RPMI8226 (cell line): ENCODE data around the gene TMTC1.

Experiments
- DNase-seq: peaks from one replicate; pipeline ENCODE4 v3.0.0-alpha.2; 2015

TMTC1 gene

DNA sequence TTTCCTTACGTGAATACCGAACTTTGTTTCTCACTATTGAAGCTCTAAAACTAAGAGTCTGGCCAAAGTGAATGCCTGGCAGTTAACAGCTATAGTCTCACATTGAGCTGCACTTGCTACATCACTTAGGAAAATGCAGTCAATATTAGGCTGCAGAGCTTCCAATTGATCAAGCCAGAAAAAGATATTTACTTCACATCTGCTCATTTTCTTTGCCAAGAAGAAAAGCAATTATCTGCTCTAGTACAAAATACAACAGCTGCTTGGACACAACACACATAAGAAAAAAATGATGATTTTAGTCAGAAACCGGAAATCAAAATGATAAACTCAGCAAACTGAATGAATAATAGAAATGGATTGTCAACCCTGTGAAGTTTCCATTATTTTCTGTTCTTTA lies 45.4 kb downstream of the TMTC1 start:
- DNase-seq = no peak

DNA sequence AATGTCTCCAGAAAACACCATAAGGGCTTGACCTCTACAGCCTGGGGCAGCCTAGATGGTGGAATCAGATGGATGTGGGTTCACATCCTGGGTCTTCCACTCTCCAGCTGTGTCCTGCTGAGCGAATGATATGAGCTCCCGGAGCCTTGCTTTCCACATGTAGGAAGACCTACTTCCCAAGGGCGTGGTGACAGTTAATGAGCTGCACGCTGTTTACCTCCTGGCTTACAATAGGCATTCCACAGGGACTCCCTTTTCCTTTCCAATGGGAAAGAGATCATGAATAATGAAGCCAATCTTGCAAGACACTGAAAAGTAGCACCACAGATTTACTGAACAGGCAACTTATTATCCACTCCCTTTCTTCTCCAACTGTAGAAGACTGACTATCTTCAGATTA lies 46.1 kb downstream of the TMTC1 start:
- no peak for DNase-seq

DNA sequence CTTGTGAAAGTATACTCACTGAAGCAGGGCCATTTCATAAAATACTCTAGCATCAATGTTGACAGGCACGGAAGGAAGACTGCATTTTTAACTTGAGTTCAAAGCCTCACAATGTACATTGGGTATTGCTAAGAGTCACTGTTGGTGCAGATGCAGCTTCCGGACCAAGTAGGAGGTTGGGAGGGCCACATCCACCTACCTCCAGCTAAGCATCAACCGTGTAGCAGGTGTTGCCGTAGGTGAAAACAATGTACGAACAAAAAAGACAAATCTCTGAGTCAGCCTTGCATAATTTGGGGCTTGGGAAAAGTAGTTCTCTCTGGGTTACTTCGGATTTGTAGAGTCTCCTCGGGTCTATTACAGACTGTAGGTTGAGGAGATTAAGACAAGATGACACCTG lies 48.1 kb downstream of the TMTC1 start:
- no peak for DNase-seq

DNA sequence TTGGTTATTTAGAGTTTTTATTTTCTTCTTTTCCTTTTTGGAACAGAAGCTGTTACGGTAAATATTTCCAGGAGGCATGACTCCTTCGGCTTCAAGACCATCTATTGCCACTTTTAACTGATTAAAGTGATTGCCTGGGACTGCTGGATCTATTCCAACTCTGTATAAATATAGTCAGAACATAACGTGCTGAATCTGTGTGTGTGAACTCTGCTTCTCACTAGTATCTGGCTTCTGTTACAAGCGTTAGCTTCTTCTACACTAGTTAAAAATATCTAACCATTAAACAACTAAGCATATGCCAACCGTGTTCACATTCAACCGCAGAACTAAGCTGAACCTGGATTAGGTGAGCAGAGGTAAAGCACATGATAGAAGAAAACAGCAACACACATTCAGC lies 49.0 kb downstream of the TMTC1 start:
- DNase-seq = no peak

DNA sequence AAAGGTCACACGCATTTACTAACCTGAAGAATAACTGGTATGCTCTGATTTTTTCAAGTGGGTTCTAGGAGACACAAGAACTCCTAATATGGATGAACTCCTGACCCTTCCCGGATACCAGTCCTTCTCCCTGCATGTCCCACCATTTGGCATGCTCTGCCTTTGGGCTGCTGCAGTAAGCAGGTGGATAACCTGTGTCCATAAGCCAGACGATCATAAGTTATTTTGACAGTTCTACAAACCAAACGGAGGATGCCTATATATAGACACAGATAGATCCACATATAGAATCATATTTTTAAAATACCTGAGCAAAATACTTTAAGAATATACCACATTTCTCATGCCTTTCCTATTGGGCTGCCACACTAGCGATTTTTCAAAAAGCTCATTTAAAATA lies 49.4 kb downstream of the TMTC1 start:
- DNase-seq = no peak

DNA sequence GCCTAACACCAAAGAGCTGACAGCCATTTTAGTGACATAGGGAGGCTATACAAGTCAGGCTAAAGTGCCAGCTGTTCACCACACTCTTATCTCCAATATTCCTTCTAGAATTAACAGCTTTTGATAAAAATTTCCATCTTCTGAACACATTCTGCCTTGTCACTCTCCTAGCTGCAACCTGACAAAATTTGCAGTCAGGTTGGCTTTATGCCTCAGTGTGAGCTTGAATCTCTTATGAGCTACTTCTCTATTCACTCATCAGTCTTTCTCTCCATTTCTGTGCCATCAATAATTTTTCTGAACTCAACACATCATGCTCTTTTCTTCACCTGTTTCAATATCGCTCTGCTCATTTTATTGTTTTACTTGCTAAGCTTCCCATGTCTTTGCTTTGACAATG lies 50.2 kb downstream of the TMTC1 start:
- DNase-seq = no peak

DNA sequence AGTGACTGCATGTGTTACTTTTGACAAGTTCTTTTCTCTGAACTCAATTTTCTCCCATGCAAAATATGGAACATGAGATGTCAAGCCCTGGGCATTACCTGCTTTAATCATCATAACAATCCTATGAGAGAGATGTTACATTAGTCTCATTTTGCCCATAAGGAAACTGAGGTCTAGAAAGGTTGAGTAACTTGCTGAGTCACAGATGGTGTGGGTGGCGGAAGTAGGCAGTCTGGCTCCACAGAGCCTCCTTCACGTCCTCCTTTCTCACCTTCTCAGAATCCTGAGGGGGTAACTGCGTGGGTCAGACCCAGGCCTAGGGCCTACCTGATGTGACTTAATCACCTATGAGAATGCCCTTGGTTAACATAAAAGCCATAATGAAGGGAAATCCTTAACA lies 50.7 kb downstream of the TMTC1 start:
- DNase-seq = no peak

DNA sequence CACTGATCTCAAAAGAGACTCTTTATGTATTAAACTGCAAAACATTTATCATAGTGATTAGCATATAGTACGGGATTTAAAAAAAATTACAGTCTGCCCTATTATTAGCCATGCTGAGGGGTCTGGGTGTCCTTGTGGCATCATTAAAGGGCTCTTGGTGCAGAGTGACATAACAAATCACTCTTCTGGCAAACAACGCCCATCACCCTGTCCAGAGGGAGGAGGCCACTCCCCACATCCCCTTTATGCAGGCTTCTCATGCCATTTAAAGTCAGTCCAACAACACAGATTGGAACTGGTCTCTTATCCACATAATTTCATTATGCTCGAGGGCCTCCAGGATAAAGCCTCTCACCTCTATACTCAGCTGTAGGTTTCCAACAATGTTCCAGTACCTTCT lies 51.1 kb downstream of the TMTC1 start:
- DNase-seq = no peak

DNA sequence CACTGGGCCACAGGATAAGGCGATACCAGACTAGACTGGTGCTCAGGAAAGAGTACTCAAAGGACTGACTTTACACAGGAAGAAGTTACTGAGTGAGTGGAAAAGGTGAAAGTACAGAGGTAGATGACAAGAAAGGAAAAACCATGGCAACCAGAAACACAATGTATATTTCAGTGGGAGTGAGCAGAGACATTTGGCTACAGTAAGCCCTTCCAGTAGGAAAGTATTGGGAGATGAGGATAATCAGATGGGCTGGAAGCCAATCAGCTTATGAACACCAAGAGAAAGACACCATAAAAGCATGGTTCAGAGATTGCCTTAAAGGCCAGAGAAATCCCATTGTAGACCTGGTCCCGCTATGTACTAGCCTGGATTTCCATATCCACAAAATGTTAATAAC lies 51.6 kb downstream of the TMTC1 start:
- DNase-seq = no peak

DNA sequence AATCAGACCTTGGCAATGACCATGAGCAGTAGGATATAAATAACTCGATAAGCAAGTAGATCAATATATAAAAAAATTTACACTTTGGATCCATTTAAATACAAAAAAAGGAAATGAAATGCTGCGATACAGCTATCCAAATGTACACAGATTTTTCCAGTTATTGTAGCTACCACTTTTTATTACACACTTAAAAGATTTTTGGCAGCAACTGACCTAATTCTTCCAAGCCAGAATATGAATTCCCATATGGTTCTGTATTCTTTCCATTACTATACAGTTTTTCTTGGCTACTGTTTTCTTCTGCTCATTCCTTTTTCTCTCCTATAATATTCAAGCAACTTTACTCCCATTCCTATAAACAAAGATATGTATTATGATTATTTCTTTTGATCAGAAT lies 52.2 kb downstream of the TMTC1 start:
- no peak for DNase-seq

DNA sequence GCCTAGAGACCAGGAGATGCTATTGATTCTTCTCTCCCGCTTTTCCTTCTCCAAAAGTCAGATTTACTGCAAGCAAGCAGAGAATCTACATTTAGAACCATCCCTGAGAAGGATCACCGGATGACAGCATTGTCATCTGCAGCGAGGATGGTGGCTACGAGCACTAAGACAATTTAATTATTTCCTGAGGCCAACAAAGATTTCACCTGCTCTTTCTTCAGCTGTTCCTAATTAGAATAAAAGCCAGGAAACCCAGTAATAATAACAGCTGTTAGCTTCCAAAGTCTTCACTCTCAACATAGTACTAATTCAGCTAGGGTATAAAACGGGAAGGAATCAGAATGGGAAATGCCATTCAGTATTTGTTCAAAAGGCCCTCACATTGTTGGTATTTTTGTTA lies 53.3 kb downstream of the TMTC1 start:
- no peak for DNase-seq

DNA sequence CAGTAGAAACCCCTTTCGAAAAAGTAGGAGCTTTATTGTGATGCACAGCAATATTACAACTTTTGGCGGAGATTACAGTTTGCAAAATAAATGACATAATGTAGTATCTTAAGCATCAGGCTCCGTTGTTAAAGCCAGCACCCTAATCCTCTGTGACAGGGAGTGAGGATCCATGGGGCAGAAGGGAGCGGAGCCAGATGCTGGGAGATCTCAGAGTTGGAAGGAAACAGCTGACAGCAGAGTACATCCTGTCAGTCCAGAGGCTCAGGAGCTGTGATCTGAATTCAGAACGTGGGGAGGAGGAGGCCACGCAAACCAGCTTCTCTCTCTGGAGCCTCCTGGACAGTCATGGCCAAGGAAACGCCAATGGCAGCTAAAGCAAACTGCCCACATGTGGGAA lies 55.7 kb downstream of the TMTC1 start:
- no peak for DNase-seq

DNA sequence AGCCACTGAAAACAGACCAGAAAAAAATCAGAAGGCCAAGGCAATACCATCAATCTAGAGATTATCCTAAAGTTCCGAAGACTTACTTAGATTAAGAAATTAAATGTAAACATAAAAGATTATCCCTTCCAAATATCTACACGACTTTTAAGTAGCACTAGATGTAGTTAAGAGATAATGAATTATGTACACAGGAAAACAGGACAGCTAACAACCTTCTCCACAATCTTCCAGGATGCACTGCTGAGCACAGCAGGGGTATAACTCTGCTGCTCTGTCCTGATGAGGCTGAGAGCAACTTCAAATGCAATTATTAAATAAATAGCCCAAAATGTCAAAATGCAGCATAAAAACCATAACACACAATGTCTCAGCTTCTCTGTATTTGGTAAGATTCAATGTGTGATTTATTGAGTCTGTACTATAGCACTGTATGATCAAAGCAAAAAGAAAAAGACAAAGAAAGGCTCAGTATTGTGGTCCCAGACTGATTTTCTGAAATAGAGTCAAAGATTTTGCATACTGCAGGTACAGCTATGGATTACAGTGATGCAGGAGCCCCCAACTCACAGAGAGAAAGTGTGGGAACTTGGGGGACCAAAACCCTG lies 56.9 kb downstream of the TMTC1 start:
- DNase-seq = no peak

DNA sequence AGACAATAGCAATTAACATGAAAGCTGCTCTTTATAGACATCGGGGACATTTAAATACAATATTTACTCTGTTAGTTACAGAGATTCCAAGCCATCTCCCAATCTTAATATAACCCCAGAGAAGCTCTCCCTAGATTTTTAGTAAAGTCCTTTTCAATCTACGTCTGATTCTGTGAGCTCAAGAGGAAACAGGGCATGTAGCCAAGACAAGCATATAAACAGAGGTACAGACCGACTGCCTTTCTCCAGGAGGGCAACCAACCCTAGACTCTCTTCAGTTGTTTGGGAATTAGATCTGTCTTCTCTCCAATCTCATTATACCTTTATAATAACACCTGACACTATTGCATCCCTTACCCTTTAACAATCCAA lies 57.4 kb downstream of the TMTC1 start:
- no peak for DNase-seq

DNA sequence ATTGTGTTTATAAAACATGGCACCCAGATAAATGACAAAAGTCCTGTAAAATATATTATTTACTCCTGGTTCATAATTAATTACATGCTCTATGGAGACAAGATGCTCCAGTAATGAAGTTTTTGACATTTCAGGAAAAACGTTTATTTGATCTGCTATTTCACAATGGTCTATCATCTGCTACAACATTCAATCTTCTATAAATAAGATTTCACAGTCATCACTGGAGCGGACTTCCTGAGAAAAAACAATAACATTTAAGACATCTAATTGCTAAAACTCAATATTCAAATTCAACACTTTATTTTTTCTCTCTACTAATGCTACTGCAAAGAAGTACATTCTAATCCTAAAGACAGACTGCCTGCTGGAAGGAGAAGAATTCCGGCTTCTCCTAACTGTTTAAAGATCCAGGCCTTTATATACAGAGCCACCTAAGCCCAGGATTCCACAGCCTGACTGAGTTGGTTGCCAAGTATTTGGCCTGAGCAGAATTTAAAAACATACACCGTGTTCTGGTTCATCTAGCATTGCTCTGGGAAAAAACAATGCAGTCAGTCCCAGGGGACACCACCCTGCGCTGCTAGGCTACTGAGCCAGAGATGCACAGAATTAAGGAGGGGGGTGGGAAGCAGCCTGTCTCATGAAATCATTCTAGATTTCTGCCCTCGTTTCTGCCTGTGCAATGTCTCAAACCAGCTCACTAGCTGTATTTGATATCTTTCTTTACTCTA lies 58.0 kb downstream of the TMTC1 start:
- DNase-seq = no peak

DNA sequence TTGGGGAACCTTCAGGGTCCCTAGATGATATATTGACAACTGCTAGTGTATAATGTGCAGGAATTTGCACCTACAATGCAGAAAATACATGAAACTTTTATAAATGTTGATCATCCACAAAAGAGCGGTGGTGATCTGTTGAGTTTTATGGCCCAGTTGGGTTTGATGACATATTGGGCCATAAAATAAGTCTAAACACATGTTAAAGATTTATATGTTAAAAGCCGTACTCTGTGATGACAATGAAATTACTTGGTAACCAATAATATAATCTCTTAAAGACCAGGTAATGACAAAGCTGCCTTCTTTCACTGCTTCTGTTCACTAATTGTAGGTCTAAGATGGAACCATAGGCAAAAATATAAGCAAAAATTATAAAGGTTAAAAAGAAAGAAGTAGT lies 61.6 kb downstream of the TMTC1 start:
- no peak for DNase-seq

DNA sequence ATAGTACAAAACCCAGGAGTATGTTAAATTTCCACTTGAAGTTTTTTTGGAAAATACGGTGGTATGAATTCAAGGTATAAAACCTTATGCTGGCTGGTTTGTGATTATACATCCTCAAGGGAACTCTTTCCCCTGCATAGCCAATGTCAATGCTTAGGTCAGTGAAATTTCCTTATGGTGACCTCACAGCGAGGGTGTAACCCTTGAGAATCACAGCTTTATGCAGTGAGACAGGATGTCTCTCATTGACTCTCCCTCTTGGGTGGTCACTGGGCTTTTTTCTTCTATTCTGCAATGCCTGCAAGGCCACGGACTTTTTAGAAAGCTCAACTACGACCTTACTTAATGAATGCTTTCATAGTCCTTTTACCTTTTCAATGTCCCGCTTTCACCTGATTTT lies 64.4 kb downstream of the TMTC1 start:
- DNase-seq = no peak

DNA sequence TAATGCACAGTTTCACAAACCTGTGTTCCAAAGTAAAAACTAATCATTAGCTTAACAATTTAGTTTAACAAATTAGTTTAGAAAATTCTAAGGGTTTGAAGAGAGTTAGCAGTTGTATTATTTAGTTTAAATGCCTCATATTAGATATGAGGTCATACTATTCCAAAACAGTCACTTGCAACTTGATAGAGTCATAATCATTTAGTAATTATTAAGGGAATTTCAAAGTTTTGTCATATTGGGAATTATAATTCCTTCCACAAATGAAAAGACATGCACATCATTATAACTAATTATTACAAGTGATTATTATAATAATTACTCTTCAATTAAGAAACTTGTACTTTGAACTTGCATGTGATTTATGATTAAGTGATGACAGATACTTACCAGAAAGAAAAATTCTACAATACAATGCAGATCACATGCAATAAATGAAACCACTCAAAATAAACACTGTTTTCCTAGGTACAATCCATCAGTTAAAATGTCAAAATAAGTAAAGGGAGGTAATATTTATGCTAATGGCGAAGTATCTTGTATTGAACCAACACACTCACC lies 66.1 kb downstream of the TMTC1 start:
- DNase-seq = no peak

DNA sequence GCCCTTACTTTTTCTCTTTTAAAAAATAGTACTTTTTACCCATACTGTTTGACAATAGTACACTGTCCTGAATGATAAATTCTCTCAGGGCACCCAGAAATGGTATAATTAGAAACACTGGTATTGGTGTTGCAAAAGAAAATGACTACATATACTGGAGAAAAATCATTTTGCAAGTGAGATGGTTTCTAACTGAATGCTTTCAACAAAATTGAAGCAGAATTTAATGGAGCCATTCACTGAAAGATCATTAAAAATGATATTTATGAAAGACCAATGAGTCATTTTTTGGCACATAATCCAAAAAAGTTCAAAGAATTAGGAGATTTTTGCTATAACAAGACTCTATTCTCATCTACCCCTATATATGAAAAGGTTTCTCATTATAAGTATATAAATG lies 68.8 kb downstream of the TMTC1 start:
- no peak for DNase-seq

DNA sequence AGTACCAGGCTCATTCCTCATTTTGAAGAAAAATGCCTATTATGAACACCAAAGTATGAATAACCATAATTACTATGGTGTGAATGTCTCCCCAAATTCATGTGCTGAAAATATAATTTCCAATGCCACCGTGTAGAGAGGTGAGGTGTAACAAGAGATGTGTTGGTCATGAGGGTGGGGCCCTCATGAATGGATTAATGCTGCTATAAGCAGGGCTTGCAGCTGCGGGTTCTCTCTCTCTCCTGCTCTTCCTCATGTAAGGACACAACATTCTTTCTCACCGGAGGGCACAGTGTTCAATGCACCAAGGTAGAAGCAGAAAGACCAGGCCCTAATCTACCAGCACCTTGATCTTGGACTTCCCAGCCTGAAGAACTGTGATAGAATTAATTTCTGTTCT lies 70.0 kb downstream of the TMTC1 start:
- no peak for DNase-seq

DNA sequence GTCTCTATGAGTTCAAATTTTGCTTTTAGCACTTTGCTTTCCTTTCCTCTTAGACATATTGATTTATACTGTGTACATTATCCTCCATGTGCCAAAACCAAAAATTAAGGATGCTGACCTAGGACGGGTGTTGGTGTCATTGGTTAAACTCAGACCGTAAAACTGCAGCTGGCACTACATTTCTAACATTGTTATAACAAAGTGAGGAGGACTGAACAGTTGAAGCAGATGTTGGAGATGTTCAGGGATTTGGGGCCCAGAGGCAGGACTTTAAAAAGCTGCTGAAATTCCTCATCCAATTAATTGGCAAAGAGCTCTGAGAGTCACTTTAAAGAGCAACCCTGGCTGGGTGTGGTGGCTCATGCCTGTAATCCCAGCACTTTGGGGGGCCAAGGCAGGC lies 72.4 kb downstream of the TMTC1 start:
- no peak for DNase-seq

DNA sequence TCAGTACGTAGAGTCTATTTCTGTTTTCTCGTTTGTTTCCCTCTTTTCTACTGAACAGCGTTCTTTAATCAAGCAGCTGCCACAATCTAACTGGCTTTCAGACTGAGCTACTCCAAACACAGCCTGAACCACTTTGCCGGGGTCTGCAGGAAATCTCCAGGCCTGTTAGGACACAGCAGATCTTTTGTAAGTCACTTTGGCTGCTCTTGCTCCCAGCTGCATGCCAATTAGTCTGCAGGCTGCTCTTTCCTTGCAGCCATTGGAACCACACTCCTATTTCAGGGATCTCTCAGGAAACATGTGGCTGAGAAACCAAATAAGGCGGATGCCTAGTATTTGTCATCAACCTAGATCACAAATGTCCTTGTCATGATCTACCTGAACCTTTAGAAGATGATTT lies 73.6 kb downstream of the TMTC1 start:
- no peak for DNase-seq

DNA sequence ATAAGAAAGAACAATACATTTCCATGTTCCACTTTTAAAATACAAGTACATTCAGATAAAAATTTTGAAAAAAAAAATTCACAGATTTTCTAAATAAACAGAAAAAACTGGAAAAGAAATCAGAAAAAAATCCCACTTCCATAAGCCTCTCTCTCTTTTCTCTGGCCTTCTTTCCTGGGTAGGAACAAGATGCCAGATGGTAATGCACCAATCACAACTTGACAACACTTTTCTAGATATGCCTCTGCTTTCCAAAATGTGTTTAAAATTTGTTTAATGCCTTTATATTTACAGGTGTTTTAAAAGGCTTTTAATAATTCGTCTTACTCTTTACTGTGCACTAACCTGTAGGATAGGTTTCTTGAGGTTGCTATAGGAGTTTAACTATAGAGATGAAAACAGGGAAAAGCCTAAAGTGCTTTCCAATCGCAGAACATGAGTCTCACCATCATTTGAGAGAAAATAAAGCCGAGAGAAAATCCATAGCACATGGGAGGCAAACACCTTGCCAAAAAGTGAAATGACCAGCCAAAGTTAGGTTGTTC lies 74.2 kb downstream of the TMTC1 start:
- DNase-seq = no peak

DNA sequence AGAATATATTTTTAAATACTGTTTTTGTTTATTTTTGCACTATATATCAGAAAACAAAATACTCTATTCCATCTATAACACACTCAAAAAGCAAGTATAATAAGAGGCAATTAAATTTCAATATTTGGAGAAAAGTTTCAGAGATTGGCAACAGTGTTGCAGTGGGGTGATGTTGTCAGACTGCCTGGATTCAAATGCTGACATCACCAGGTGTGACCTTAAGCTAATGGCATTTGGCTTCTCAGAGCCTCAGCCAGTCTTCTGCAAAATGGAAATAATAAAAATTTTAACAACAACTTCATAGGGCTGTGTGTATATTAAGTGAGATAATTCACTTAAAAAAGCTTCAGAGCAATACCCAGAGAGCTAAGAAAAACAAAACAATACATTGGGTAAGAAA lies 74.7 kb downstream of the TMTC1 start:
- DNase-seq = no peak

DNA sequence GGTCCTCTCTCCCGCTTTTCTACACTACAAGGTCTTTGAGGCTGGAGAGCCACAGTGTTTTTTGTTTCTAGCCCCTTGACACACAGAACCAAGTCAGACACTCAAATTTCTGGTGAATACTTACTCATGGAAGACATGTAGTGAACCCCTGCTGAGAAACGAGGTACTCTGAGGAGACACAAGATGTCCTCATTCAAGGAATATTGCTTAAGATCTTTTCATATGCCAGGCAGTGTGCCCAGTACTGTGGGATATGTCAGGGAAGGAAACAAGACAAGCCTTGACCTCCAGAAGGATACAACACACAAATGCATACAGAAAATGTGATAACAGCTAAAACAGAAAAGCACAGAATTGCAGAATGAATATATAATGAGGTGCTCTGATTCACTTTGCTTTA lies 75.9 kb downstream of the TMTC1 start:
- no peak for DNase-seq
